Osteocyte (in vitro differentiated cells): Measurements from ENCODE around the gene TTLL5. TPM values are rescaled to one million over a fixed set of nuclear protein-coding genes. Genes with fewer than 3 reads are reported as not detected.

ENCODE experiments used
- DNase-seq: peaks from one replicate; pipeline ENCODE4 v3.0.0; 2021; ENCODE audit warnings: mixed read lengths; ENCODE audit not compliant: unreplicated experiment; ENCODE audit errors: extremely low spot score
- H3K27ac Mint-ChIP-seq: one replicate; pipeline ENCODE4 v1.8.0; 2021; ENCODE audit warnings: mild to moderate bottlenecking, mixed read lengths; ENCODE audit not compliant: unreplicated experiment
- H3K27me3 Mint-ChIP-seq: one replicate; pipeline ENCODE4 v1.8.0; 2021; ENCODE audit warnings: mixed read lengths; ENCODE audit not compliant: unreplicated experiment
- H3K36me3 Mint-ChIP-seq: one replicate; pipeline ENCODE4 v1.8.0; 2021; ENCODE audit warnings: mixed read lengths; ENCODE audit not compliant: unreplicated experiment
- H3K4me1 Mint-ChIP-seq: one replicate; pipeline ENCODE4 v1.8.0; 2021; ENCODE audit warnings: mixed read lengths; ENCODE audit not compliant: unreplicated experiment
- H3K4me3 Mint-ChIP-seq: one replicate; pipeline ENCODE4 v1.8.0; 2021; ENCODE audit warnings: mild to moderate bottlenecking, moderate library complexity, mixed read lengths; ENCODE audit not compliant: unreplicated experiment
- H3K9me3 Mint-ChIP-seq: one replicate; pipeline ENCODE4 v1.8.0; 2021; ENCODE audit warnings: mixed read lengths; ENCODE audit not compliant: unreplicated experiment
- CTCF ChIP-seq: fragments of 200-600 bp; sonication (generic); IDR thresholded peaks from 2 replicates; pipeline ENCODE4 v1.5.0; 2021; ENCODE audit warnings: antibody characterized with exemption, mild to moderate bottlenecking, moderate library complexity
- total RNA-seq: library from RNA; stranded (reverse); gene quantifications from 2 replicates; pipeline ENCODE4 v1.2.1, GENCODE V29; 2021

TTLL5 gene
- total RNA-seq, 1 donor from 2014 or later: 37.3 TPM

DNA sequence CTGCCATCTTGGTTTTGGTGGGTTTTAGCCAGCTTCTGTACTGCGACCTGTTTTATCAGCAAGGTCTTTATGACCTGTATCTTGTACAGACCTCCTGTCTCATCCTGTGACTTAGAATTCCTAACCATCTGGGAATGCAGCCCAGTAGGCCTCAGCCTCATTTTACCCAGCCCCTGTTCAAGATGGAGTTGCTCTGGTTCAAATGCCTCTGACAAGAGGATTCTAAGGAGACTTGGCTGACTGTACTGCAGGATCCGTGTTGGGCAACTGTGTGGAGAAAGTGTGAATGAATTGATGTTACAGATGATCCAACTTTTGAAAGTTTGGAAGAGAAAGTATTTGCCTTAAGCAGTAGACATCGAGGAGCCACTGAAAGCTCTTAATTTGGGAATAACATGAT is 91.0 kb downstream of the TTLL5 start:
- no peak for TF ChIP-seq CTCF
- H3K27ac Mint-ChIP-seq: no peak overlapping the region

DNA sequence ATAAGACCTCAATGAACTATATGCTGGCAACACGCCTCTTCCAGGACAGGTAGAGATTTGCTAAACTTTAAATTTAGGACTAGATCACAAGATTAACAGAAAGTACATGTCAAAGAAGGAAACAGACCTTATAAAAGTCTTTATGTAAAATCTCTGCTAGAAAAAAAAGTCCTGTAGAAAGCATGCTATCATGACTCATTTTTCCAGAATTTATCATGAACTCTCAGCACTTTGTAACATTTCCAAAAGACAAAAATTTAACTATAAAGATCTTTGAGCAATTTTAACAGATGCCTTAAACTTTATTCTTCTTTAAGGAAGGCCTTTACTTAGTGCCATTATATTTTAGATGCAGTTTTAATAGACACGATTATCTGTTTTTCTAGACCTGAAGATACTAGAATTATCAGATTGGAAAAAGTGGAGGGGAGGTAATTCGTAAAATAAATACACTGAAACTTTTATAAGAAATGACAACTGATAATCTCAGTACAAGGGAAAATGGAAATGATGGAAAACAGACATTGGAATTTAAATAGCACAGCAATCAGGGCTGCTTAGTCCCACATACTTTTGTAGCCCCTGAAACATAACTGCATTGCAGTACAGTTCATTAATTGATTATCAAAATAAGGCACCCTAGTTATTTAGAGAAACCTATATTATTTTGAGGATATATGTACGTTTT is 92.0 kb downstream of the TTLL5 start:
- Mint-ChIP-seq H3K4me1 (peaks cover 28% of the 10 kb centered on the region), H3K27ac (peak overlapping the region; percentile 68), H3K9me3 (no peaks in the 10 kb centered on the region), H3K4me3 (no peak overlapping the region), H3K36me3 (peaks cover 11% of the 10 kb centered on the region), H3K27me3 (no peaks in the 10 kb centered on the region)
- no peak for DNase-seq
- TF ChIP-seq CTCF: no peak

More for the DNA sequence above, 91.0 kb downstream of the TTLL5 start:
- Mint-ChIP-seq H3K4me1 (peaks cover 33% of the 10 kb centered on the region), H3K4me3 (no peak overlapping the region), H3K27me3 (no peaks in the 10 kb centered on the region), H3K36me3 (peaks cover 17% of the 10 kb centered on the region), H3K9me3 (peaks cover under 1% of the 10 kb centered on the region)
- DNase-seq: no peak

GRCh38 chr14:75753696-75754095 is 92.7 kb downstream of the TTLL5 start:
- Mint-ChIP-seq H3K4me3 (no peak overlapping the region), H3K36me3 (peaks cover 13% of the 10 kb centered on the region), H3K9me3 (no peaks in the 10 kb centered on the region), H3K4me1 (peaks cover 21% of the 10 kb centered on the region), H3K27me3 (no peaks in the 10 kb centered on the region), H3K27ac (peak overlapping the region; percentile 20)
- TF ChIP-seq CTCF: no peak
- DNase-seq: no peak

DNA sequence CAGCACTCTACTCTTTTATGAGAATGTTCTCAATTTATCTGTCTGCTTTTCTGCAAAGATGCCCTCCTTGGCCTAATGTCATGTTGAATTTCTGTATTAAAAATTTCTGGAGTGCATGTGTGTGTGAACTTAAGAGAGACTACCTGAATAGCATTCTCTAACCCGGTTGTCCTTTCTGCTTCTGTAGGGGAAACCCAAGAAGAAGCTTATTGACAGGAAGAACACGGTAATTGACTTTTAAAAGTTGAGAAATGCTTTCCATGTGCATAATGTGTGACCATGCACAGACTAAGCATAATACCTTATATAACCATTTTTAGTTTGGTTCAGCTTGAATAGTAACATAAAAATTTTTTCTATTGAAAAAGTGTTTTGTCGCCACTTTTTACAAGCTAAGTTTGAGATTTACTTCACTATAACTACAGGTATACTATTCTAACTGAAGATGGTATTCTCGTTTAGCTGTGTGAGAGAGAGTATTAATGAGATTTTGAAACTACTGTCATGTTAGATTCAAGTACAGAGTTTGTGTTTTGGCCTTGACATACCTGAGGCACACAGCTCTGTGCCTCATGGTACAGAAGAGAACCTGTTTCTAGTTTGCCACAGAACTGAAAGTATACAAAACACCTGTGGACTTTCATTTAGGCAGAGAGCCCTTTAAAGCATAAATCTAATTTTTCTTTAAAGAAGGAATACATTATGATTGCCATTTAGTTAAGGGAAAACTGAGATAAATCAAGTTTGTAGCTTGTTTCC is 96.8 kb downstream of the TTLL5 start:
- DNase-seq: no peak
- Mint-ChIP-seq H3K27me3 (no peaks in the 10 kb centered on the region), H3K27ac (no peak overlapping the region), H3K36me3 (peaks cover 14% of the 10 kb centered on the region), H3K4me1 (peaks cover 13% of the 10 kb centered on the region), H3K9me3 (no peaks in the 10 kb centered on the region), H3K4me3 (no peak overlapping the region)
- no peak for TF ChIP-seq CTCF

GRCh38 chr14:75764020-75764419 is 103.0 kb downstream of the TTLL5 start:
- TF ChIP-seq CTCF: no peak
- Mint-ChIP-seq H3K27me3 (no peaks in the 10 kb centered on the region), H3K27ac (no peak overlapping the region), H3K4me3 (no peak overlapping the region), H3K4me1 (no peaks in the 10 kb centered on the region), H3K9me3 (no peaks in the 10 kb centered on the region), H3K36me3 (peaks cover 7% of the 10 kb centered on the region)
- DNase-seq: no peak
